OCI-LY1 (cell line): ENCODE results near the gene PNPLA6.

Source experiments
- H2AFZ ChIP-seq: fragments of 200-600 bp; sonication (generic), shearing (Covaris generic); 2 replicates; pipeline ENCODE4 v1.6.0; 2014; ENCODE audit warnings: antibody characterized with exemption, mild to moderate bottlenecking, low read length
- H3F3A ChIP-seq: fragments of 200-600 bp; sonication (generic), shearing (Covaris generic); 2 replicates; pipeline ENCODE4 v1.6.0; 2014; ENCODE audit warnings: mild to moderate bottlenecking, antibody characterized with exemption, low read length, moderate library complexity; ENCODE audit not compliant: insufficient read depth
- H3K27ac ChIP-seq: fragments of 200-600 bp; sonication (generic); 2 replicates; pipeline ENCODE4 v1.5.1; 2014; ENCODE audit warnings: low read length, mixed run types, mild to moderate bottlenecking, low read depth; ENCODE audit not compliant: poor library complexity, severe bottlenecking
- H3K27me3 ChIP-seq: fragments of 200-600 bp; sonication (generic); 2 replicates; pipeline ENCODE4 v1.6.0; 2014; ENCODE audit warnings: antibody characterized with exemption, mild to moderate bottlenecking, low read length, moderate library complexity; ENCODE audit not compliant: insufficient read depth
- H3K36me3 ChIP-seq: fragments of 200-600 bp; sonication (generic); 2 replicates; pipeline ENCODE4 v1.6.1; 2014; ENCODE audit warnings: mild to moderate bottlenecking, antibody characterized with exemption, low read length, moderate library complexity, mixed read lengths; ENCODE audit not compliant: insufficient read depth
- H3K4me1 ChIP-seq: fragments of 200-600 bp; sonication (generic); 2 replicates; pipeline ENCODE4 v1.5.1; 2014; ENCODE audit warnings: mild to moderate bottlenecking, low read length, moderate library complexity; ENCODE audit not compliant: insufficient read depth, severe bottlenecking
- H3K4me2 ChIP-seq: fragments of 200-600 bp; sonication (generic), shearing (Covaris generic); 2 replicates; pipeline ENCODE4 v1.6.1; 2014; ENCODE audit warnings: low read length
- H3K4me3 ChIP-seq: fragments of 200-600 bp; sonication (generic); 2 replicates; pipeline ENCODE4 v1.5.1; 2014; ENCODE audit warnings: low read length, low read depth, mild to moderate bottlenecking, mixed read lengths; ENCODE audit not compliant: poor library complexity, severe bottlenecking
- H3K79me2 ChIP-seq: fragments of 200-600 bp; shearing (Covaris generic); 2 replicates; pipeline ENCODE4 v1.6.1; 2016; ENCODE audit warnings: mixed run types, low read length, mixed read lengths; ENCODE audit not compliant: insufficient read depth
- H3K9ac ChIP-seq: fragments of 200-600 bp; sonication (generic), shearing (Covaris generic); 2 replicates; pipeline ENCODE4 v1.6.1; 2014; ENCODE audit warnings: mild to moderate bottlenecking, low read length, mixed read lengths
- H3K9me2 ChIP-seq: fragments of 200-600 bp; sonication (generic), shearing (Covaris generic); 2 replicates; pipeline ENCODE4 v1.6.1; 2014; ENCODE audit warnings: low read depth, mild to moderate bottlenecking, low read length, mixed read lengths
- H3K9me3 ChIP-seq: fragments of 200-600 bp; shearing (Covaris generic); 2 replicates; pipeline ENCODE4 v1.6.1; 2014; ENCODE audit warnings: low read length, mixed read lengths
- H4K20me1 ChIP-seq: fragments of 200-600 bp; sonication (generic), shearing (Covaris generic); 2 replicates; pipeline ENCODE4 v1.6.0; 2016; ENCODE audit warnings: mild to moderate bottlenecking, low read length; ENCODE audit not compliant: insufficient read depth
- CTCF ChIP-seq: fragments of 200-600 bp; sonication (generic), shearing (Covaris generic); IDR thresholded peaks from 2 replicates; pipeline ENCODE4 v1.5.1; 2017; ENCODE audit warnings: mild to moderate bottlenecking, antibody characterized with exemption, low read length, moderate library complexity, mixed read lengths
- EZH2 ChIP-seq: fragments of 200-600 bp; sonication (generic), shearing (Covaris generic); IDR thresholded peaks from 2 replicates; pipeline ENCODE4 v1.8.0; 2017; ENCODE audit warnings: borderline replicate concordance, mixed run types, mild to moderate bottlenecking, antibody characterized with exemption, low read length, moderate library complexity, mixed read lengths

PNPLA6 gene

GRCh38 chr19:7589822-7590221, 54.3 kb downstream of the PNPLA6 start:
- TF ChIP-seq EZH2 (no peak), CTCF (no peak)
- H3K4me1 ChIP-seq = no peaks in the 10 kb centered on the region
- no peak overlapping the region for H2AFZ ChIP-seq
- no peaks in the 10 kb centered on the region for H3K79me2 ChIP-seq
- H3K36me3 ChIP-seq = no peaks in the 10 kb centered on the region
- H3K27ac ChIP-seq = no peak overlapping the region
- H4K20me1 ChIP-seq = no peaks in the 10 kb centered on the region
- no peak overlapping the region for H3K4me3 ChIP-seq
- H3K4me2 ChIP-seq = no peak overlapping the region
- H3F3A ChIP-seq = no peaks in the 10 kb centered on the region
- no peaks in the 10 kb centered on the region for H3K27me3 ChIP-seq
- H3K9ac ChIP-seq = no peak overlapping the region
- H3K9me3 ChIP-seq = no peaks in the 10 kb centered on the region
- no peaks in the 10 kb centered on the region for H3K9me2 ChIP-seq

DNA sequence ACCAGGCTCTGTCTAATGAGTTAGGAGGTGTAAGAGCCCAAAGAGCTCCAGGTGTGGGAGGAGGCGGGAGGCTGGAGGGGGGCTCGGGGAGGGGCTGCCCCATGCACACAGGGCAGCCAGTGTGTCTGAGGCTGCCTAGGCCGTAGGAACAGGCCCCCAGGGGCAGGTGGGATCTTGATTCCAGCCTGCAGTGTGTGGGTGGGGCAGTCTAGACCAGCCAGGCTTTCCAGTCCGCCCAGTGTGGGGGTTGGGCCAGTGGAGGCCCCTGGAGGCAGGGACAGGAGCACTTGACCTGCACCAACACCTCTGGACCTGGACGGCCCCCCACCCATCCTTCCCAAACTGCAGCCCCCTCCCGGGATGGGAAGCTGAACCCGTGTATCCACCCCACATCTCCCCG, 54.7 kb downstream of the PNPLA6 start:
- H3K4me2 ChIP-seq = no peak overlapping the region
- H3F3A ChIP-seq = no peaks in the 10 kb centered on the region
- H3K4me1 ChIP-seq = no peaks in the 10 kb centered on the region
- H3K9me2 ChIP-seq = no peaks in the 10 kb centered on the region
- H3K4me3 ChIP-seq = no peak overlapping the region
- H3K27me3 ChIP-seq = no peaks in the 10 kb centered on the region
- no peak overlapping the region for H2AFZ ChIP-seq
- H3K9ac ChIP-seq = no peak overlapping the region
- no peaks in the 10 kb centered on the region for H3K36me3 ChIP-seq
- no peak overlapping the region for H3K27ac ChIP-seq
- no peaks in the 10 kb centered on the region for H4K20me1 ChIP-seq
- TF ChIP-seq EZH2 = no peak
- no peaks in the 10 kb centered on the region for H3K9me3 ChIP-seq
- no peaks in the 10 kb centered on the region for H3K79me2 ChIP-seq

GRCh38 chr19:7595466-7596133, 60.1 kb downstream of the PNPLA6 start, which contains the start of gene CAMSAP3:
Gene CAMSAP3 (plus strand): TSS chr19:7595863. CDS start chr19:7596003, 140 bp downstream.
- H2AFZ ChIP-seq = no peak within 1 kb of the TSS
- H3K9ac ChIP-seq = peak within 1 kb of the TSS; percentile 35; the same call in 1 of the 2 replicates
- H3F3A ChIP-seq = no peaks in the 10 kb centered on the region
- no peaks in the 10 kb centered on the region for H3K9me3 ChIP-seq
- TF ChIP-seq EZH2 (no peak), CTCF (no peak)
- peaks cover 8% of the 10 kb centered on the region for H3K4me1 ChIP-seq
- H3K4me2 ChIP-seq = peak within 1 kb of the TSS; percentile 90
- no peaks in the 10 kb centered on the region for H3K36me3 ChIP-seq
- no peaks in the 10 kb centered on the region for H3K79me2 ChIP-seq
- H3K27me3 ChIP-seq = 0 out of 2 replicates have a peak, but pooled peaks cover 8% of the 10 kb centered on the region
- no peak within 1 kb of the TSS for H3K27ac ChIP-seq
- no peaks in the 10 kb centered on the region for H4K20me1 ChIP-seq
- H3K9me2 ChIP-seq = no peaks in the 10 kb centered on the region
- peak within 1 kb of the TSS; percentile 67 for H3K4me3 ChIP-seq
